ENCODE results near the gene TEX29.

GRCh38 chr13:111281751-111282311 lies 38.6 kb upstream of the TEX29 start:
- no peak for TF ChIP-seq CTCF (IDR thresholded peaks at IDR 0.05; ENCODE audit: insufficient read depth, low read length, poor library complexity, severe bottlenecking)
- no peak for TF ChIP-seq EZH2phosphoT487 (conservative IDR thresholded peaks at IDR 0.05; ENCODE audit: low read length)

Data from SU-DHL-6 (cell line).